Measurements from ENCODE around the gene HTR6. TPM values are rescaled to one million over a fixed set of nuclear protein-coding genes. Genes with fewer than 3 reads are reported as not detected.

HTR6 gene
- polyA plus RNA-seq, 1 donor from 2014 or later = not detected

- H3K9me3 ChIP-seq (ENCODE audit: low read length) = no peaks in the 10 kb centered on the region
- no peaks in the 10 kb centered on the region for H3K36me3 ChIP-seq (ENCODE audit: insufficient read depth, low read length)
- H3K27ac ChIP-seq (ENCODE audit: low read length) = no peak overlapping the region
- TF ChIP-seq RAD21 (conservative IDR thresholded peaks at IDR 0.05) = no peak
- TF ChIP-seq TAF1 (IDR thresholded peaks at IDR 0.05; ENCODE audit: low read depth) = no peak
- TF ChIP-seq MXI1 (conservative IDR thresholded peaks at IDR 0.05; ENCODE audit: poor library complexity, severe bottlenecking) = no peak
- no peak for TF ChIP-seq EZH2 (IDR thresholded peaks at IDR 0.05; ENCODE audit: borderline replicate concordance, insufficient read depth, low read length, poor library complexity, severe bottlenecking)
- TF ChIP-seq EP300 (conservative IDR thresholded peaks at IDR 0.05; ENCODE audit: poor library complexity, severe bottlenecking) = no peak
- no peak for TF ChIP-seq POLR2AphosphoS5 (IDR thresholded peaks at IDR 0.05)
- no peak for TF ChIP-seq REST (IDR thresholded peaks at IDR 0.05; ENCODE audit: borderline replicate concordance)
- TF ChIP-seq CTCF (IDR thresholded peaks at IDR 0.05; ENCODE audit: poor library complexity, severe bottlenecking) = no peak
- no peak for TF ChIP-seq SMC3 (conservative IDR thresholded peaks at IDR 0.05; ENCODE audit: poor library complexity)
- no peak overlapping the region for H3K4me2 ChIP-seq (ENCODE audit: low read length)
- H3K27me3 ChIP-seq (ENCODE audit: insufficient read depth, low read depth, low read length) = no peaks in the 10 kb centered on the region
- no peaks in the 10 kb centered on the region for H3K9me2 ChIP-seq (ENCODE audit: insufficient read depth, low read length)
- H2AFZ ChIP-seq (ENCODE audit: low read depth, low read length) = no peak overlapping the region
- H3F3A ChIP-seq (ENCODE audit: insufficient read depth, low read length, poor library complexity, severe bottlenecking) = no peaks in the 10 kb centered on the region
- no peaks in the 10 kb centered on the region for H4K20me1 ChIP-seq (ENCODE audit: insufficient read depth)
- no peaks in the 10 kb centered on the region for H3K79me2 ChIP-seq (replicated peaks; ENCODE audit: insufficient read depth, low read length)
- no peak overlapping the region for H3K9ac ChIP-seq (ENCODE audit: low read length)
- no peak overlapping the region for H3K4me3 ChIP-seq (ENCODE audit: low read length)
Measured at GRCh38 chr1:19705464-19705863, 40.8 kb downstream of the HTR6 start.

- Histone ChIP-seq H3K4me3 (ENCODE audit: low read length) (no peak overlapping the region), H3K9ac (ENCODE audit: low read length) (no peak overlapping the region), H3K27me3 (ENCODE audit: insufficient read depth, low read depth, low read length) (no peaks in the 10 kb centered on the region), H4K20me1 (ENCODE audit: insufficient read depth) (no peaks in the 10 kb centered on the region), H3K36me3 (ENCODE audit: insufficient read depth, low read length) (no peaks in the 10 kb centered on the region), H3K4me2 (ENCODE audit: low read length) (no peak overlapping the region), H2AFZ (ENCODE audit: low read depth, low read length) (no peak overlapping the region), H3K27ac (ENCODE audit: low read length) (no peak overlapping the region), H3F3A (ENCODE audit: insufficient read depth, low read length, poor library complexity, severe bottlenecking) (no peaks in the 10 kb centered on the region), H3K9me3 (ENCODE audit: low read length) (no peaks in the 10 kb centered on the region), H3K79me2 (replicated peaks; ENCODE audit: insufficient read depth, low read length) (no peaks in the 10 kb centered on the region), H3K9me2 (ENCODE audit: insufficient read depth, low read length) (no peaks in the 10 kb centered on the region)
- TF ChIP-seq SMC3 (conservative IDR thresholded peaks at IDR 0.05; ENCODE audit: poor library complexity) (no peak), MXI1 (conservative IDR thresholded peaks at IDR 0.05; ENCODE audit: poor library complexity, severe bottlenecking) (no peak), TAF1 (IDR thresholded peaks at IDR 0.05; ENCODE audit: low read depth) (no peak), EP300 (conservative IDR thresholded peaks at IDR 0.05; ENCODE audit: poor library complexity, severe bottlenecking) (no peak), POLR2AphosphoS5 (IDR thresholded peaks at IDR 0.05) (no peak), CTCF (IDR thresholded peaks at IDR 0.05; ENCODE audit: poor library complexity, severe bottlenecking) (no peak), RAD21 (conservative IDR thresholded peaks at IDR 0.05) (no peak), REST (IDR thresholded peaks at IDR 0.05; ENCODE audit: borderline replicate concordance) (no peak), EZH2 (IDR thresholded peaks at IDR 0.05; ENCODE audit: borderline replicate concordance, insufficient read depth, low read length, poor library complexity, severe bottlenecking) (no peak)
Measured at GRCh38 chr1:19706136-19706535, 41.5 kb downstream of the HTR6 start.

Data from neural cell (in vitro differentiated cells).